ENCODE measurements around the gene RPA3. TPM values are rescaled to one million over a fixed set of nuclear protein-coding genes. Genes with fewer than 3 reads are reported as not detected.

Gene RPA3
- total and polyA plus RNA-seq, 2 of the 13 experiments (the other 11 are each of a cell fraction or from before 2014, with no cell fraction given): 38.3 to 154 TPM

DNA sequence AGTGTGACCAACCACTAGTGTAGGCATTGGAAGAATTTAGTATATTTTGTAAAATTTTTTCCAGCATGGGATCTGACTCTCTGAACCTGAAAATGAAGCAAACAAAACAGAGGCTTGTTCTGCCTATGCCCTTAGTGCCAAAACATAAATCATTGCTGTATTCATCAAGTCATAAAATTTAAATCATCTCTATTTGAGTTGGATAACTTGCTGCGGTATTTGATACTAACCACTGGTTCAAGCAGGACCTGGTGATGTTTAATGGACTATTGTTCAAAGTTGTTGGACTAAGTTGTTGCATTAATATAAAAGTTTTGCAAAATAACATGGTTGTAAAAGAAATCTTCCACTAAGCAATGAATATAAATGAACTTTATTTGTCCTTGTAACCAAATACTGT, 19.8 kb upstream of the RPA3 start:
- WGBS (ENCODE audit: low lambda C conversion rate): 100% methylated on average over 1 of the region's 1 CpG
- DNase-seq (ENCODE audit: low spot score) (no peak), ATAC-seq (no peak), FAIRE-seq (no peak)
- Histone ChIP-seq H3K4me1 (ENCODE audit: insufficient read depth, low read length) (peaks cover 35% of the 10 kb centered on the region), H3K27me3 (ENCODE audit: control insufficient read depth in 1 of 2, insufficient read depth in 2 of 2, low read length in 2 of 2) (no peaks in the 10 kb centered on the region; a peak in 1 of 5 replicates), H4K20me1 (ENCODE audit: insufficient read depth, low read length) (no peaks in the 10 kb centered on the region), H3K9ac (ENCODE audit: insufficient read depth, low read depth, low read length) (no peak overlapping the region), H2AFZ (ENCODE audit: low read length) (no peak overlapping the region), H3K27ac (ENCODE audit: extremely low read length, insufficient read depth, low read length) (no peak overlapping the region), H3K9me3 (ENCODE audit: low read length) (no peaks in the 10 kb centered on the region), H3K79me2 (ENCODE audit: insufficient read depth, low read length) (no peaks in the 10 kb centered on the region), H3K4me2 (ENCODE audit: low read depth, low read length) (no peak overlapping the region), H3K36me3 (replicated peaks in 1 of 2; ENCODE audit: control insufficient read depth in 1 of 2, insufficient read depth in 2 of 2, low read length in 2 of 2) (no peaks in the 10 kb centered on the region), H3K4me3 (replicated peaks in 1 of 3; ENCODE audit: insufficient read depth in 1 of 3, low read depth in 2 of 3, low read length in 3 of 3) (no peak overlapping the region)
- no TSS peak for BruUV-seq (replicated peaks)
- ChIA-PET CTCF (ENCODE audit: low intra/inter-chr PET ratio, low total read pairs) (no interaction called here), POLR2A (no interaction called here)
- intact Hi-C loops (cut with micrococcal nuclease; ENCODE audit: unreplicated experiment): no loop called here
- in situ Hi-C loops (cut with HindIII; ENCODE audit: extremely low pct_ligation_motif_present, low pct_unique_long_range_greater_than_20kb): no loop called here
- no peak for TF ChIP-seq ZNF724P (CRISPR knock-in tag; IDR thresholded peaks at IDR 0.05; ENCODE audit: borderline replicate concordance)

DNA sequence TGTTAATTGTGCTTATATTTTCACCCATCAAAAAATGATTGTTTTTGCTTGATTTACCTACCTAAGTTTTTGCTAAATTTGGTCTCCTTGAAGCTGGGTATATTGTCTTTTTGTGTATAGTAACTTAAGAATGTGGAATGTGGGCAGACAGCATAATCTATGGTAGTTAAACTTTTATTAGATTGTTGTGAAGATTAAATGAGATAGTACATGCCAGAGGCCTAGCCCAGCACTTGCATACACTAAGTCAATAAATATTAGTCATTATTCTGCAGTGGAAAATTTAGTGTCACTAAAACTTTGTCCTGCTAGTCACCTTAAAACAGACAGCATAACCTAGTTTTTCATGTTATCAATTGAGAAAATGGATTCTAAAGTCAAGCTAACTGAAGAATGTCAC, 19.3 kb upstream of the RPA3 start:
- in situ Hi-C loops (cut with HindIII; ENCODE audit: extremely low pct_ligation_motif_present, low pct_unique_long_range_greater_than_20kb): no loop called here
- TF ChIP-seq, protein P1, sequence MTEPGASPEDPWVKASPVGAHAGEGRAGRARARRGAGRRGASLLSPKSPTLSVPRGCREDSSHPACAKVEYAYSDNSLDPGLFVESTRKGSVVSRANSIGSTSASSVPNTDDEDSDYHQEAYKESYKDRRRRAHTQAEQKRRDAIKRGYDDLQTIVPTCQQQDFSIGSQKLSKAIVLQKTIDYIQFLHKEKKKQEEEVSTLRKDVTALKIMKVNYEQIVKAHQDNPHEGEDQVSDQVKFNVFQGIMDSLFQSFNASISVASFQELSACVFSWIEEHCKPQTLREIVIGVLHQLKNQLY (CRISPR knock-in tag; IDR thresholded peaks at IDR 0.05): no peak
- TF ChIP-seq REPIN1 (CRISPR knock-in tag; IDR thresholded peaks at IDR 0.05; ENCODE audit: borderline replicate concordance, low read depth) (no peak), ZNF350 (CRISPR knock-in tag; IDR thresholded peaks at IDR 0.05; ENCODE audit: borderline replicate concordance, low read depth) (no peak), HNRNPK (IDR thresholded peaks at IDR 0.05; ENCODE audit: low read depth, low read length, poor library complexity, severe bottlenecking) (no peak), ZFX (CRISPR knock-in tag; IDR thresholded peaks at IDR 0.05; ENCODE audit: low read depth) (no peak), FOSL1 (CRISPR knock-in tag; IDR thresholded peaks at IDR 0.05; ENCODE audit: borderline replicate concordance) (no peak)
- TF ChIP-seq, protein P2, sequence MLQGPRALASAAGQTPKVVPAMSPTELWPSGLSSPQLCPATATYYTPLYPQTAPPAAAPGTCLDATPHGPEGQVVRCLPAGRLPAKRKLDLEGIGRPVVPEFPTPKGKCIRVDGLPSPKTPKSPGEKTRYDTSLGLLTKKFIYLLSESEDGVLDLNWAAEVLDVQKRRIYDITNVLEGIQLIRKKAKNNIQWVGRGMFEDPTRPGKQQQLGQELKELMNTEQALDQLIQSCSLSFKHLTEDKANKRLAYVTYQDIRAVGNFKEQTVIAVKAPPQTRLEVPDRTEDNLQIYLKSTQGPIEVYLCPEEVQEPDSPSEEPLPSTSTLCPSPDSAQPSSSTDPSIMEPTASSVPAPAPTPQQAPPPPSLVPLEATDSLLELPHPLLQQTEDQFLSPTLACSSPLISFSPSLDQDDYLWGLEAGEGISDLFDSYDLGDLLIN (CRISPR knock-in tag; IDR thresholded peaks at IDR 0.05; ENCODE audit: borderline replicate concordance): no peak
- TF ChIP-seq, protein P3, sequence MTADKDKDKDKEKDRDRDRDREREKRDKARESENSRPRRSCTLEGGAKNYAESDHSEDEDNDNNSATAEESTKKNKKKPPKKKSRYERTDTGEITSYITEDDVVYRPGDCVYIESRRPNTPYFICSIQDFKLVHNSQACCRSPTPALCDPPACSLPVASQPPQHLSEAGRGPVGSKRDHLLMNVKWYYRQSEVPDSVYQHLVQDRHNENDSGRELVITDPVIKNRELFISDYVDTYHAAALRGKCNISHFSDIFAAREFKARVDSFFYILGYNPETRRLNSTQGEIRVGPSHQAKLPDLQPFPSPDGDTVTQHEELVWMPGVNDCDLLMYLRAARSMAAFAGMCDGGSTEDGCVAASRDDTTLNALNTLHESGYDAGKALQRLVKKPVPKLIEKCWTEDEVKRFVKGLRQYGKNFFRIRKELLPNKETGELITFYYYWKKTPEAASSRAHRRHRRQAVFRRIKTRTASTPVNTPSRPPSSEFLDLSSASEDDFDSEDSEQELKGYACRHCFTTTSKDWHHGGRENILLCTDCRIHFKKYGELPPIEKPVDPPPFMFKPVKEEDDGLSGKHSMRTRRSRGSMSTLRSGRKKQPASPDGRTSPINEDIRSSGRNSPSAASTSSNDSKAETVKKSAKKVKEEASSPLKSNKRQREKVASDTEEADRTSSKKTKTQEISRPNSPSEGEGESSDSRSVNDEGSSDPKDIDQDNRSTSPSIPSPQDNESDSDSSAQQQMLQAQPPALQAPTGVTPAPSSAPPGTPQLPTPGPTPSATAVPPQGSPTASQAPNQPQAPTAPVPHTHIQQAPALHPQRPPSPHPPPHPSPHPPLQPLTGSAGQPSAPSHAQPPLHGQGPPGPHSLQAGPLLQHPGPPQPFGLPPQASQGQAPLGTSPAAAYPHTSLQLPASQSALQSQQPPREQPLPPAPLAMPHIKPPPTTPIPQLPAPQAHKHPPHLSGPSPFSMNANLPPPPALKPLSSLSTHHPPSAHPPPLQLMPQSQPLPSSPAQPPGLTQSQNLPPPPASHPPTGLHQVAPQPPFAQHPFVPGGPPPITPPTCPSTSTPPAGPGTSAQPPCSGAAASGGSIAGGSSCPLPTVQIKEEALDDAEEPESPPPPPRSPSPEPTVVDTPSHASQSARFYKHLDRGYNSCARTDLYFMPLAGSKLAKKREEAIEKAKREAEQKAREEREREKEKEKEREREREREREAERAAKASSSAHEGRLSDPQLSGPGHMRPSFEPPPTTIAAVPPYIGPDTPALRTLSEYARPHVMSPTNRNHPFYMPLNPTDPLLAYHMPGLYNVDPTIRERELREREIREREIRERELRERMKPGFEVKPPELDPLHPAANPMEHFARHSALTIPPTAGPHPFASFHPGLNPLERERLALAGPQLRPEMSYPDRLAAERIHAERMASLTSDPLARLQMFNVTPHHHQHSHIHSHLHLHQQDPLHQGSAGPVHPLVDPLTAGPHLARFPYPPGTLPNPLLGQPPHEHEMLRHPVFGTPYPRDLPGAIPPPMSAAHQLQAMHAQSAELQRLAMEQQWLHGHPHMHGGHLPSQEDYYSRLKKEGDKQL (CRISPR knock-in tag; IDR thresholded peaks at IDR 0.05; ENCODE audit: low read depth): no peak

More for the DNA sequence above, 19.3 kb upstream of the RPA3 start:
- no peaks in the 10 kb centered on the region for H4K20me1 ChIP-seq (ENCODE audit: insufficient read depth, low read length)
- H3K36me3 ChIP-seq (replicated peaks in 1 of 2; ENCODE audit: control insufficient read depth in 1 of 2, insufficient read depth in 2 of 2, low read length in 2 of 2): no peaks in the 10 kb centered on the region
- H3K9ac ChIP-seq (ENCODE audit: insufficient read depth, low read depth, low read length): no peak overlapping the region
- POLR2A ChIA-PET: no interaction called here
- no peaks in the 10 kb centered on the region; a peak in 1 of 5 replicates for H3K27me3 ChIP-seq (ENCODE audit: control insufficient read depth in 1 of 2, insufficient read depth in 2 of 2, low read length in 2 of 2)
- H3K4me1 ChIP-seq (ENCODE audit: insufficient read depth, low read length): peaks cover 40% of the 10 kb centered on the region
- ATAC-seq (no peak), DNase-seq (ENCODE audit: low spot score) (no peak), FAIRE-seq (no peak)
- H3K4me3 ChIP-seq (replicated peaks in 1 of 3; ENCODE audit: insufficient read depth in 1 of 3, low read depth in 2 of 3, low read length in 3 of 3): no peak overlapping the region
- no peak overlapping the region for H3K4me2 ChIP-seq (ENCODE audit: low read depth, low read length)
- H2AFZ ChIP-seq (ENCODE audit: low read length): no peak overlapping the region
- H3K27ac ChIP-seq (ENCODE audit: extremely low read length, insufficient read depth, low read length): no peak overlapping the region
- intact Hi-C loops (cut with micrococcal nuclease; ENCODE audit: unreplicated experiment): no loop called here
- no peaks in the 10 kb centered on the region for H3K9me3 ChIP-seq (ENCODE audit: low read length)
- H3K79me2 ChIP-seq (ENCODE audit: insufficient read depth, low read length): no peaks in the 10 kb centered on the region
- CTCF ChIA-PET (ENCODE audit: low intra/inter-chr PET ratio, low total read pairs): no interaction called here
- no TSS peak for BruUV-seq (replicated peaks)

Measured in HepG2 (cell line).